SK-N-SH (cell line): ENCODE measurements around the gene NLRP4. TPM values are rescaled to one million over a fixed set of nuclear protein-coding genes. Genes with fewer than 3 reads are reported as not detected.

Experiments used
- CTCF ChIA-PET: fragments of 300-600, 350-600 bp; formaldehyde crosslinking; extraction: SDS; loops from one replicate; lab custom pipeline; 2021; lab: Yijun Ruan, JAX
- POLR2A ChIA-PET: fragments of 350-600 bp; sonication (Branson Sonifier 250); formaldehyde crosslinking; extraction: SDS; loops from one replicate; lab custom pipeline; 2020; ENCODE audit warnings: antibody characterized with exemption, inconsistent platforms; lab: Yijun Ruan, JAX
- DNase-seq: peaks from one replicate; pipeline ENCODE4 v3.0.0; 2012
- H2AFZ ChIP-seq: fragments of 200-600 bp; sonication (generic); 2 replicates; pipeline ENCODE4 v1.8.1; 2016; ENCODE audit warnings: antibody characterized with exemption, mild to moderate bottlenecking, low read depth
- H3F3A ChIP-seq: fragments of 200-600 bp; sonication (generic); replicated peaks from 2 replicates; pipeline ENCODE3; 2016; ENCODE audit warnings: antibody characterized with exemption, mild to moderate bottlenecking; ENCODE audit not compliant: insufficient read depth
- H3K27ac ChIP-seq, 2 experiments: fragments of 200-500 bp in 1 of 2; fragments of 200-600 bp in 1 of 2; sonication (Bioruptor generic) in 1 of 2; sonication (generic), shearing (Covaris generic) in 1 of 2; 2 replicates each; pipeline versions ENCODE4 v1.5.1 to v1.6.1; 2014 to 2016; ENCODE audit warnings: low read depth in 2 of 2, inconsistent platforms in 1 of 2, low read length in 1 of 2, mild to moderate bottlenecking in 1 of 2, mixed read lengths in 1 of 2
- H3K27me3 ChIP-seq: fragments of 200-600 bp; sonication (generic), shearing (Covaris generic); 2 replicates; pipeline ENCODE4 v1.6.1; 2016; ENCODE audit warnings: mixed run types; ENCODE audit not compliant: insufficient read depth
- H3K36me3 ChIP-seq, 2 experiments: fragments of 200-500 bp in 1 of 2; fragments of 200-600 bp in 1 of 2; sonication (Bioruptor generic) in 1 of 2; sonication (generic) in 1 of 2; replicated peaks in 1 of 2; 2 replicates each; pipeline versions ENCODE3 to v1.5.1; 2014 to 2016; ENCODE audit warnings: low read length in 1 of 2, mild to moderate bottlenecking in 1 of 2; ENCODE audit not compliant: insufficient read depth in 2 of 2, control insufficient read depth in 1 of 2
- H3K4me1 ChIP-seq, 2 experiments: fragments of 200-500 bp in 1 of 2; fragments of 200-600 bp in 1 of 2; sonication (Bioruptor generic) in 1 of 2; sonication (generic), shearing (Covaris generic) in 1 of 2; 2 replicates each; pipeline versions ENCODE4 v1.5.1 to v1.6.1; 2014 to 2016; ENCODE audit warnings: low read depth in 1 of 2, low read length in 1 of 2, mixed run types in 1 of 2; ENCODE audit not compliant: insufficient read depth in 2 of 2, control insufficient read depth in 1 of 2
- H3K4me2 ChIP-seq: fragments of 200-600 bp; sonication (generic), shearing (Covaris generic); 2 replicates; pipeline ENCODE4 v1.6.1; 2017; ENCODE audit warnings: mixed run types
- H3K4me3 ChIP-seq, 2 experiments: fragments of 200-500 bp in 1 of 2; fragments of 200-600 bp in 1 of 2; sonication (Bioruptor generic) in 1 of 2; sonication (generic), shearing (Covaris generic) in 1 of 2; 2 replicates each; pipeline versions ENCODE4 v1.5.1 to v1.8.1; 2014 to 2016; ENCODE audit warnings: low read depth in 2 of 2, inconsistent platforms in 1 of 2, low read length in 1 of 2, mild to moderate bottlenecking in 1 of 2, mixed read lengths in 1 of 2, moderate library complexity in 1 of 2
- H3K79me2 ChIP-seq: fragments of 200-600 bp; sonication (generic); 2 replicates; pipeline ENCODE4 v1.8.1; 2017; ENCODE audit warnings: mild to moderate bottlenecking; ENCODE audit not compliant: insufficient read depth
- H3K9ac ChIP-seq: fragments of 200-600 bp; sonication (generic); 2 replicates; pipeline ENCODE4 v1.6.1; 2017; ENCODE audit warnings: mixed run types
- H3K9me2 ChIP-seq: fragments of 200-600 bp; sonication (generic); 2 replicates; pipeline ENCODE4 v1.6.1; 2017; ENCODE audit warnings: mixed run types
- H3K9me3 ChIP-seq: fragments of 200-600 bp; sonication (generic); 2 replicates; pipeline ENCODE4 v1.6.1; 2017; ENCODE audit warnings: mixed run types, mild to moderate bottlenecking, moderate library complexity
- H4K20me1 ChIP-seq: fragments of 200-600 bp; sonication (generic); 2 replicates; pipeline ENCODE4 v1.6.1; 2017; ENCODE audit warnings: mild to moderate bottlenecking, mixed run types; ENCODE audit not compliant: insufficient read depth
- CHD2 ChIP-seq: fragments of 150-350 bp; IDR thresholded peaks from 2 replicates; pipeline ENCODE4 v1.6.1; 2018; ENCODE audit warnings: low read length; ENCODE audit not compliant: partially characterized antibody
- EP300 ChIP-seq, 2 experiments: IDR thresholded peaks; 2 replicates each; pipeline versions ENCODE4 v1.4.0 to v1.6.1; 2012; ENCODE audit warnings: borderline replicate concordance in 1 of 2, low read depth in 1 of 2, low read length in 1 of 2
- EZH2phosphoT487 ChIP-seq: fragments of 200-600 bp; sonication (generic); IDR thresholded peaks from 2 replicates; pipeline ENCODE4 v1.6.1; 2017; ENCODE audit warnings: low read depth, mixed run types, mild to moderate bottlenecking, antibody characterized with exemption, moderate library complexity, borderline replicate concordance
- FOSL2 ChIP-seq: IDR thresholded peaks from 2 replicates; pipeline ENCODE4 v1.4.0; 2012; ENCODE audit warnings: low read depth, mild to moderate bottlenecking, moderate library complexity, borderline replicate concordance
- GABPA ChIP-seq: IDR thresholded peaks from 2 replicates; pipeline ENCODE4 v1.4.0; 2012; ENCODE audit warnings: low read depth, mild to moderate bottlenecking
- GATA2 ChIP-seq: sonication (generic); formaldehyde crosslinking; IDR thresholded peaks from 2 replicates; pipeline ENCODE4 v1.5.0; 2020; ENCODE audit warnings: mild to moderate bottlenecking, missing genetic modification reagents
- JUND ChIP-seq: IDR thresholded peaks from 2 replicates; pipeline ENCODE4 v1.4.0; 2012
- MAX ChIP-seq: IDR thresholded peaks from 2 replicates; pipeline ENCODE4 v1.4.0; 2012; ENCODE audit warnings: low read depth
- MXI1 ChIP-seq: IDR thresholded peaks from 2 replicates; pipeline ENCODE4 v1.6.1; 2012; ENCODE audit warnings: mild to moderate bottlenecking, low read depth, low read length, improper control_type of control experiment
- NRF1 ChIP-seq: IDR thresholded peaks from 2 replicates; pipeline ENCODE4 v1.6.1; 2012; ENCODE audit warnings: low read depth, mild to moderate bottlenecking, low read length
- PBX3 ChIP-seq: IDR thresholded peaks from 2 replicates; pipeline ENCODE4; 2012
- RFX5 ChIP-seq: IDR thresholded peaks from 2 replicates; pipeline ENCODE4 v1.6.1; 2012; ENCODE audit warnings: mild to moderate bottlenecking, improper control_type of control experiment, low read length
- SIN3A ChIP-seq: IDR thresholded peaks from 2 replicates; pipeline ENCODE4 v1.6.1; 2012; ENCODE audit warnings: low read depth, mild to moderate bottlenecking, low read length, moderate library complexity, borderline replicate concordance
- SMC3 ChIP-seq: IDR thresholded peaks from 2 replicates; pipeline ENCODE4 v1.6.1; 2012; ENCODE audit warnings: low read depth, low read length, improper control_type of control experiment
- TAF1 ChIP-seq: IDR thresholded peaks from 2 replicates; pipeline ENCODE4 v1.6.1; 2012; ENCODE audit warnings: low read depth, mild to moderate bottlenecking, low read length, moderate library complexity, borderline replicate concordance
- TCF12 ChIP-seq: IDR thresholded peaks from 2 replicates; pipeline ENCODE4 v1.4.0; 2012
- TEAD4 ChIP-seq: IDR thresholded peaks from 2 replicates; pipeline ENCODE4 v1.4.0; 2012; ENCODE audit warnings: mild to moderate bottlenecking, borderline replicate concordance; ENCODE audit not compliant: insufficient read depth
- USF1 ChIP-seq: IDR thresholded peaks from 2 replicates; pipeline ENCODE4 v1.4.0; 2012; ENCODE audit warnings: low read depth, borderline replicate concordance
- USF2 ChIP-seq: fragments of 150-350 bp; IDR thresholded peaks from 2 replicates; pipeline ENCODE4 v1.6.1; 2017; ENCODE audit warnings: antibody characterized with exemption, low read length, low read depth, borderline replicate concordance
- YY1 ChIP-seq: IDR thresholded peaks from 2 replicates; pipeline ENCODE4 v1.4.0; 2012; ENCODE audit warnings: low read depth, mild to moderate bottlenecking
- WGBS: methylation state at CpG from one replicate; pipeline ENCODE4 v1.1.6; 2017; ENCODE audit warnings: low lambda C conversion rate; 5-methylcytosine and 5-hydroxymethylcytosine counted together
- polyA plus RNA-seq, 3 experiments: library from polyadenylated mRNA; depleted of rRNA; stranded (reverse); fragments of >200 nt; gene quantifications; 2 replicates each; pipeline ENCODE4 v1.2.3, GENCODE V29; 2012

The NLRP4 gene
- polyA plus RNA-seq, 1 of the 3 experiments (the other 2 are of a cell fraction) = 0.02 TPM

- CTCF ChIA-PET = interaction anchor here (2.2 kb wide), 1 partner anchor 8 kb away, joined by 11 read pairs; no protein-coding TSS in a partner anchor
Measured at GRCh38 chr19:55801416-55801815, 34.9 kb upstream of the NLRP4 start.

GRCh38 chr19:55802281-55802680, 34.1 kb upstream of the NLRP4 start:
- H3K79me2 ChIP-seq = no peaks in the 10 kb centered on the region
- no peak for DNase-seq
- H3K9me2 ChIP-seq = no peaks in the 10 kb centered on the region
- peaks cover 28% of the 10 kb centered on the region; the same call in 1 of the 2 replicates for H3K27me3 ChIP-seq
- H4K20me1 ChIP-seq = no peaks in the 10 kb centered on the region
- H3F3A ChIP-seq = no peaks in the 10 kb centered on the region
- ChIA-PET POLR2A (no interaction called here), CTCF (interaction anchor here (1.1 kb wide), 1 partner anchor 18 kb away, joined by 3 read pairs; no protein-coding TSS in a partner anchor)
- no peak overlapping the region for H3K4me3 ChIP-seq
- no peaks in the 10 kb centered on the region for H3K4me1 ChIP-seq
- 0% methylated on average over 2 of the region's 2 CpGs for WGBS
- TF ChIP-seq MAX (no peak), NRF1 (no peak), USF2 (no peak), TAF1 (no peak), RFX5 (no peak)
- H3K9me3 ChIP-seq = no peaks in the 10 kb centered on the region
- no peaks in the 10 kb centered on the region for H3K36me3 ChIP-seq
- H2AFZ ChIP-seq = no peak overlapping the region
- H3K27ac ChIP-seq = no peak overlapping the region
- no peak overlapping the region for H3K9ac ChIP-seq
- no peak overlapping the region for H3K4me2 ChIP-seq

More at GRCh38 chr19:55801416-55801815, 34.9 kb upstream of the NLRP4 start:
- Histone ChIP-seq H4K20me1 (no peaks in the 10 kb centered on the region), H3K27me3 (peaks cover 29% of the 10 kb centered on the region; the same call in 1 of the 2 replicates), H3K9me2 (no peaks in the 10 kb centered on the region), H3K9me3 (no peaks in the 10 kb centered on the region), H3F3A (no peaks in the 10 kb centered on the region), H3K9ac (no peak overlapping the region), H3K36me3 (no peaks in the 10 kb centered on the region), H3K4me1 (no peaks in the 10 kb centered on the region), H2AFZ (no peak overlapping the region), H3K79me2 (no peaks in the 10 kb centered on the region), H3K27ac (no peak overlapping the region), H3K4me2 (no peak overlapping the region), H3K4me3 (no peak overlapping the region)
- no peak for TF ChIP-seq EP300 (IDR thresholded peaks at IDR 0.05; ENCODE audit: borderline replicate concordance in 1 of 2, low read depth in 1 of 2, low read length in 1 of 2)
- TF ChIP-seq JUND = no peak
- no peak for TF ChIP-seq PBX3
- no peak for TF ChIP-seq USF1
- TF ChIP-seq SMC3 = no peak
- TF ChIP-seq RFX5 = no peak
- no peak for TF ChIP-seq TAF1
- no peak for TF ChIP-seq FOSL2
- no peak for TF ChIP-seq CHD2
- no peak for TF ChIP-seq TEAD4
- no peak for TF ChIP-seq TCF12
- no peak for TF ChIP-seq YY1
- no peak for TF ChIP-seq USF2
- TF ChIP-seq GABPA = no peak
- TF ChIP-seq MXI1 = no peak
- no peak for TF ChIP-seq SIN3A
- TF ChIP-seq EZH2phosphoT487 = no peak
- no peak for TF ChIP-seq GATA2
- 5% methylated on average over 7 of the region's 7 CpGs for WGBS
- POLR2A ChIA-PET = interaction anchor here (0.5 kb wide), 1 partner anchor 177 kb away, joined by 3 read pairs; the partner anchor contains the start of gene ZNF784
- DNase-seq = no peak
